Esophagus muscularis mucosa (tissue), 3 donors: ENCODE measurements around the gene AIF1.

ENCODE experiments used
- EP300 ChIP-seq: sonication (generic); formaldehyde crosslinking; IDR thresholded peaks from one replicate; pipeline ENCODE4 v1.6.1; 2017; ENCODE audit warnings: antibody characterized with exemption
- POLR2AphosphoS5 ChIP-seq, 2 donors: sonication (generic); formaldehyde crosslinking; IDR thresholded peaks; one replicate each; pipeline ENCODE4 v1.6.1; 2017; ENCODE audit warnings: antibody characterized with exemption in 2 of 2

DNA sequence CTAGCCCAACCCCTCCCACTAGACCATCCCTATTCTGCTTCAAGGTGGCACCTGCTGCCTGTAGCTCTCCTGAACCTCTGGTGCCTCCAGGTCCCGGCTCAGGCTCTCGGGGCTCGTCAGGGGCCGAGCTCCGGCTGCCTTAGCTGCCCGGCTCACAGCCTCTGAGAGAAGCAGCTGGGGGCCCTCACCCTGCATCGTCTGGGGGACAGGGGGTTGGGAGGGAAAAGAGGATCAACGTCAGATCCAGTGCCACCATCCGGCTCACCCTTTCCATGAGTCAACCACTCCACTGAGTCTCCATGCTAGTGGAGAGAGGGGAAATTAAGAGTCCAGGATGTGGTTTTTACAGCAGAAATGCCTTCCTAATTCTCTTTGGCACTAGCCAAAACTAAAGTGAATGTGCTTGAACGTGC is 24.4 kb downstream of the AIF1 start:
- TF ChIP-seq EP300 (no peak), POLR2AphosphoS5 (IDR thresholded peaks at IDR 0.05) (no peak)
